Right lobe of liver (tissue), 4 donors: ENCODE data around the gene LITAFD.

Experiments
- POLR2A ChIP-seq: fragments of 450-650 bp; IDR thresholded peaks from one replicate; pipeline ENCODE4 v1.6.1; 2017; ENCODE audit warnings: antibody characterized with exemption, mild to moderate bottlenecking
- TF ChIP-seq, protein P1 (sequence below), 4 donors: fragments of 200-600 bp in 3 of 4; fragments of 450-650 bp in 1 of 4; IDR thresholded peaks; one replicate each; pipeline versions ENCODE4 v1.5.1 to v1.8.0; 2016 to 2022; ENCODE audit warnings: antibody characterized with exemption in 4 of 4, mild to moderate bottlenecking in 2 of 4
- donor health status: DM: no; HTN: no; CAD: no.
- donor health status: DM: no; HTN: no; CAD: no.
- donor health status: DM: no; HTN: yes; CAD: no.

GRCh38 chr16:8926827-8927226 is 44.7 kb downstream of the LITAFD start:
- TF ChIP-seq, protein P1, sequence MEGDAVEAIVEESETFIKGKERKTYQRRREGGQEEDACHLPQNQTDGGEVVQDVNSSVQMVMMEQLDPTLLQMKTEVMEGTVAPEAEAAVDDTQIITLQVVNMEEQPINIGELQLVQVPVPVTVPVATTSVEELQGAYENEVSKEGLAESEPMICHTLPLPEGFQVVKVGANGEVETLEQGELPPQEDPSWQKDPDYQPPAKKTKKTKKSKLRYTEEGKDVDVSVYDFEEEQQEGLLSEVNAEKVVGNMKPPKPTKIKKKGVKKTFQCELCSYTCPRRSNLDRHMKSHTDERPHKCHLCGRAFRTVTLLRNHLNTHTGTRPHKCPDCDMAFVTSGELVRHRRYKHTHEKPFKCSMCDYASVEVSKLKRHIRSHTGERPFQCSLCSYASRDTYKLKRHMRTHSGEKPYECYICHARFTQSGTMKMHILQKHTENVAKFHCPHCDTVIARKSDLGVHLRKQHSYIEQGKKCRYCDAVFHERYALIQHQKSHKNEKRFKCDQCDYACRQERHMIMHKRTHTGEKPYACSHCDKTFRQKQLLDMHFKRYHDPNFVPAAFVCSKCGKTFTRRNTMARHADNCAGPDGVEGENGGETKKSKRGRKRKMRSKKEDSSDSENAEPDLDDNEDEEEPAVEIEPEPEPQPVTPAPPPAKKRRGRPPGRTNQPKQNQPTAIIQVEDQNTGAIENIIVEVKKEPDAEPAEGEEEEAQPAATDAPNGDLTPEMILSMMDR (IDR thresholded peaks at IDR 0.05): no peak
- no peak for TF ChIP-seq POLR2A
